Stimulated activated CD4-positive, alpha-beta T cell treated with anti-CD3 and anti-CD28 coated beads, Interleukin-12 subunit alpha, Interleukin-12 subunit beta, amount 100 ng/mL, for 4 hours (primary cell): ENCODE measurements around the gene P3H4.

Experiments used
- DNase-seq: peaks from one replicate; pipeline ENCODE4 v3.0.0-alpha.2; 2020

P3H4 gene

GRCh38 chr17:41769346-41769862, 42.3 kb downstream of the P3H4 start:
- no peak for DNase-seq

DNA sequence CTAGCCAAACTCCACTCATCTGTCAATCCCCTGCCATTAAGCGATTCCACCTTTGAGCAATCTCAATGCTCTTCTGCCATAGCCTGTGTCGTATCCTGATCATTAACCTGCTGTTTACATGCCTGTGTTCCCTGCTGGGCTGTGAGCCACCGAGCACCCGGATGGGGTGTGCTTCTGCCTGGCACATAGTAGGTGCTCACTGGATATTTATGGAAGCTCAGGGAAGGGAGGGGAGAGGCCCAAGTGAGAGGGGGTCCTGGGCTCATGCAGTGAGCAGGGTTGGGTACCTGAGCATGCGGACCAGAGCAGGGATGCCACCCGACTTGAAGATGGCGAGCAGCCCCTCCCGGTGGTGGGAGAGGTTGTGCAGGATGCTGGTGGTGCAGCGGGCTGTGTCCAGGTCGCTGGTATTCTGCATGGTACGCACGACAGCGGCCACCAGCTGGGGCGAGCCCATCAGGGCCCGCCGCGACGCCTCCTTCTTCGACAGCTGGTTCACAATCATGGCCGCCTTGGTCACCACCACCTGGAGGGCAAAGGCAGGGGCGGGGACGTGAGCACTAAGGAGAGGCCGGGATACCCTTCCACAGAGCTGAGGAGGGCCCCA, 43.0 kb downstream of the P3H4 start:
- DNase-seq = no peak

DNA sequence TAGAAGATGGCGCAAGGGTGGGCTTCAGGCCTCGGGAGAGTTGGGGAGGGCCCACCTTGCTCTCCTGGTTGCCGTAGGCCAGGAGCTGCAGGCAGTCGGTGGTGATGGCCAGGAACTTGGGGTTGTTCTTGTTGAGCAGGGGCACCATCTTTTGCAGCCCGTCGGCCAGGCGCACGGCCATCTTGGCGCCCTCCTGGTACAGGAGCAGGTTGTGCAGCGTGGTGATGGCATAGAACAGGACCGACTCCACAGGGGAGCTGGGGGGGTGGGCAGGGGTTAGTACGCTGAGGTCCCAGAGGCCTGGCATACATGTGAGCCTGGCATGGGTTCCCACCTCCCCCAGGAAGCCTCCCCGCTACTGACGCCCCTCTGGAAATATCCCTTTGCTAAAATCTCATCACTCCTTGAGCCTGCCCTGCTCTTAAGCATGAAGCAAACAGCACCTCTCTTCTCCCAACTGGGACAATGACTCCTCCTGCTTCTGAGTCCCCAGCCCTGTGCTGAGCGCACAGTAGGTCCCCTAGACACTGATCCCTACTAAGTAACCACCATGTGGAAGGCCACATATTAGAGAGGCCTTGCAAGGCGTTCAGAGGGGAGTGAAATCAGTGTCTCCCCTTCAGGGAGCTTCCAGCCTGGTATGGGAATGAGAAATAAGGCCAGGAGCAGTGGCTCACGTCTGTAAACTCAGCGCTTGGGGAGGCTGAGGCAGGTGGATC, 44.3 kb downstream of the P3H4 start:
- no peak for DNase-seq

- DNase-seq = no peak
Measured at GRCh38 chr17:41766135-41766534, 45.6 kb downstream of the P3H4 start.

DNA sequence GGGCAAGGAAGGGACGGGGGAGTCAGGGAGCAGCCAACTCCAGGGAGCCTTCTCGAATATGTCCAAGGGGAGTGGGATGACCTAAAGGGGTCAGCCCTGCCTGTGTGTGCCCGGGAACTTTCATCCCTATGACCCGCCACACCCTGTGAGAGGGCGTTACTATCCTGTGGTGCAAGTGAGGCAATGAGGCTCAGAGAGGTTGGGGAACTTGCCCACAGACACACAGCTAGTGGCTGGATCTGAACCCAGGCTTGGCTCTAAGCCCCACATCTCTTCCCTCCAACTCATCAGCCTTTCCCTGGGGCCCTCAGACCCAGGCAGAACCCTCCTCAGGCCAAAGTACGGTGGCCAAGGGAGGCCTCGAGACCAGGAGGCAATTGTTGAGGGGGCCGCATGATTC, 48.4 kb downstream of the P3H4 start:
- DNase-seq = no peak

DNA sequence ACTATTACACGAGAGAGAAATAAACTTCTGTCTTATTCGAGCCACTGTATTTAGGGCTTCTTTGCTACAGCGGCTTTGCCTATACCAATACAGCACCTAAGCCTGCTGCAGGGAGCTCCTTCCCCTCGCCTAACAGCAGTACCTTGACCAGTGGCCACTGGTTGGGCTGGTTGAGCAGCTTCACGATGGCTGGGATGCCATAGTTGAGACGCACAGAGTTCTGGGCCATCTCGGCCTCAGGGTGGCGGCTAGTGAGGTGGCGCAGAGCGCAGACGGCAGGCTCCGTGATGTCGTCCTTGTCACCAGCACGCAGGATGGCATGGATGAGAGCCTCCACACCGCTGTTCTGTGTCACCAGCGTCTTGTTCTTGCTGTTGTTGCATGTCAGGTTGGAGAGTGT, 48.9 kb downstream of the P3H4 start:
- DNase-seq = no peak

DNA sequence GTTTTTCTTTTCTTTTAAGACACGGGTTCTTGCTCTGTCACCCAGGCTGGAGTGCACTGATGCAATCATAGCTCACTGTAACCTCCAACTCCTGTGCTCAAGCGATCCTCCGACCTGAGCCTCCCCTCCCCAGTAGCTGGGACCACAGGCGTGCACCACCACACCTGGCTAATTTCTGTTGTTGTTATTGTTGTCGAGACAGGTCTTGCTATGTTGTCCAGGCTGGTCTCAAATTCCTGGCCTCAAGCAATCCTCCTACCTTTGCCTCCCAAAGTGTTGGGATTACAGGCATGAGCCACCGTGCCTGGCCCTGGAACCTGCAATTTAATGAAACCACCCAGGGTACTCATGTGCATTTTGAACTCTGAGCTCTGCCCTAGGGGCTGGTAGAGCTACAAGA, 49.4 kb downstream of the P3H4 start:
- no peak for DNase-seq

GRCh38 chr17:41760878-41761277, 50.9 kb downstream of the P3H4 start:
- no peak for DNase-seq

GRCh38 chr17:41758601-41759000, 53.1 kb downstream of the P3H4 start:
- DNase-seq = no peak

DNA sequence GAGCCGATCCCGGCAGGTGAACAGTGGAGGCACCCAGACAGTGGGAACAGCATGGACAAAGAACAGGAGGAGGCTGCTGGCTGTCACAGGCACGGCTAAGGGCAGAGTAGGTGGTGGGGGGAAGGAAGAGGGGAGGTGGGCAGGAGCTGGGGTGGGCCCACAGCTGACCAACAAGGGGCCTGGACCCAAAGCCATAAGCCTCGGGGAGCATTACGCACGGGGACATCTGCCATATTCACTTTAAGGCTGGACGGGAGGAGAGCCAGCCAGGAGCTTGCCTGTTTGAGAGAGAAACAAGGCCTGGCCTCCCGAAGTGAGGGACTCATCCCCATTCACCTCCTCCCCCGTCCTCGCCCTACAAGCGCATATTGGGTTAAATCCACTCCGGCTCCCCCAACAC, 57.7 kb downstream of the P3H4 start:
- DNase-seq = no peak
